GM12892 (cell line): ENCODE measurements around the gene CMTM8.

ENCODE experiments used
- DNase-seq: peaks from one replicate; pipeline ENCODE4 v3.0.0; 2011; ENCODE audit not compliant: insufficient read length
- FAIRE-seq: peaks from 2 replicates; lab custom pipeline; 2011; peaks lifted over from hg19 to GRCh38; lab: Jason Lieb, UNC
- POLR2A ChIP-seq: IDR thresholded peaks from 2 replicates; pipeline ENCODE4 v1.6.1; 2011; ENCODE audit warnings: low read depth, low read length, control low read depth
- POLR2AphosphoS5 ChIP-seq: IDR thresholded peaks from 2 replicates; pipeline ENCODE4 v1.6.1; 2011; ENCODE audit warnings: low read depth, low read length, control low read depth
- TAF1 ChIP-seq: IDR thresholded peaks from 2 replicates; pipeline ENCODE4 v1.6.1; 2011; ENCODE audit warnings: low read depth, mild to moderate bottlenecking, control low read depth, low read length, borderline replicate concordance

Gene CMTM8

DNA sequence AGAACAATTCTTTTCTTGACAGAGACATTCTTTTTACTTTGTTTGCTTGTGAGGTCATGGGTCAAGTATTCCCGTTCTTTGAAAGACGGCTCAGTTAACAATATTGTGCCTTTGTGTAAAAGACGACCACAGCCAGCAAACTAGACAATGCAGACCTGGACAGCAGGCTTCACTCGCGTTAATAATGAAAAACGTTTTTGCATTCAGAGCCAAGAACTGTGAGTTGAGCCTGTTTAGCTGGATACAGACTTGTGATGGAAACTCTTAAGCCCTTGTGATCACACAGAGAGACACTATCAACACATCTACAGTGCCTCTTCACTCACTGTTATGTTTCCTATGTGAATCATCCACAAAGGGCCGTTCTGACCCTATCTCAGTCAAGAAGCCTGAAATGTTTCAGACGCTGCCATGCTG lies 115.9 kb downstream of the CMTM8 start:
- no peak for FAIRE-seq
- TF ChIP-seq POLR2A = no peak
- TF ChIP-seq TAF1 = no peak
- no peak for TF ChIP-seq POLR2AphosphoS5
- DNase-seq = no peak

- no peak for TF ChIP-seq TAF1
- DNase-seq (no peak), FAIRE-seq (no peak)
Observed at GRCh38 chr3:32355751-32356291, 117.3 kb downstream of the CMTM8 start.

DNA sequence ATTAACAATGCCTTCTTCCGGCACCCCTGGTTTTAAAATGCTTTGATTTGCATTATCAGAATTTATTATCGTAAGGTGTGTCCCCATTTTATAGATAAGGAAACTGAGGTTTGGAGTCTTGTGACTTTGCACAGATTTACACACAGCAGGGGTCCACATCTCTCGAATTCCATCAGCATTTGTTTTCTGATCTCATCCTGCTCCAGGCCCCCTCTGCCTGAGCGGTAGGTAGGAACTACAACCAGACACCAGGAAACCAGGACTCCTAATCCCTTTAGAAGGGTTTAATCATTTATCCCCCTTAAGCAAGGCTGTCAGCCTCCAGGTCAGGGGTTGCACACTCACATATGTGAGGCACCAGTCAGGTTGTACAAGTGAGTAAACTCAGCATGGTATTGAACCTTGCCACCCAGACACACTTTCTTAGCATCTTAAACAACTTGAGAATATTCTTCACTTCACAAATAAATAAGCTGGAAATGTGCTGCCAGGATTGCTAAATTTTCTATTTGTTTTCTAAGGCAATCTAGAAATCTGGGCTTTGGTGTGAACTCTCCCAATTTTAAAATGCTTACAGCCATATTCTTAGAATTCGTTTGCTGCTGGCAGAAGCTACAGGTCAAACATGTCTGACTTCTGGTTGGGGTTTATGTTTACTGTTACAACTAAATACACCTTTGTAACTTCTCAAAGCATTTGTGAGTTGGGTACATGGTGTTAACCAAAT lies 121.4 kb downstream of the CMTM8 start:
- DNase-seq (no peak), FAIRE-seq (no peak)
- TF ChIP-seq POLR2A (no peak), TAF1 (no peak), POLR2AphosphoS5 (no peak)

GRCh38 chr3:32360493-32360827 lies 122.0 kb downstream of the CMTM8 start:
- no peak for FAIRE-seq
- DNase-seq = no peak

DNA sequence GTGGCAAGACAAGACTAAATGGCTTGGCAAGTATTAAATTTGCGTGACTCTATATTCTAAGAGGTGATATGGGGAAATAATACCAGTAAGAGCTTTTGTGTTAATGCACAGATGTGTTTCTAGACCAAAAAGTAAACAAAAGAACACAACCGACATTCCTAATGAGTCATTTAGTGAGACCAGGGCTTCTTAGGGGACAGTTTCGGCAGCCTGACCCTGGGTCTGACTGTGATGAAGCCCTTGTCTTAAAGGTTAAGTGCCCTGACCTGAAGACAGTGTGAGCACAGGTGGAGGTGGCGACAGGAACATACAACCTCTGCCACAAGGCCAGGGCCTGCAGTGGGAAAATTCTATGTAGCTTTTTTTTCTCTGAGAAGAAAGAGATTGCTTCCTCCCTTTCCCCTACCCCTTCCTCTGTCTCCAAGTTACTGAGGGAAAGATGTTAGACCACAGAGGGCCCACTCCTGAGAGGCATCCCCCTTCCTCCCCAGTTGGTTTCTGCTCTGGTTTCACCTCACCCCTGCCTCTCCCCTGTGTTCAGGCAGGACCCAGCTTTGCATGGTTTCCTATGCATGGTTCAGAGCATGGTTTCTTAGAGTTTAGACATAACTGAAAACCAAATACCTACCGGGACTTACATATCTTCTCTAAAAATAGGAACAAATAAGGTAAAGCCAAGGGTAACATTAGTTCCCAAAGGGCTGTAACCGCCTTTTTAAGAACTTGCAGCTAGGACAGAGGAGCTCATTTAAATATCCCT lies 128.3 kb downstream of the CMTM8 start:
- TF ChIP-seq POLR2AphosphoS5 = no peak
- TF ChIP-seq POLR2A = no peak
- TF ChIP-seq TAF1 = no peak
- DNase-seq (no peak), FAIRE-seq (peak; percentile 44)

More at GRCh38 chr3:32360493-32360827, 122.0 kb downstream of the CMTM8 start:
- TF ChIP-seq TAF1 (no peak), POLR2AphosphoS5 (no peak), POLR2A (no peak)

DNA sequence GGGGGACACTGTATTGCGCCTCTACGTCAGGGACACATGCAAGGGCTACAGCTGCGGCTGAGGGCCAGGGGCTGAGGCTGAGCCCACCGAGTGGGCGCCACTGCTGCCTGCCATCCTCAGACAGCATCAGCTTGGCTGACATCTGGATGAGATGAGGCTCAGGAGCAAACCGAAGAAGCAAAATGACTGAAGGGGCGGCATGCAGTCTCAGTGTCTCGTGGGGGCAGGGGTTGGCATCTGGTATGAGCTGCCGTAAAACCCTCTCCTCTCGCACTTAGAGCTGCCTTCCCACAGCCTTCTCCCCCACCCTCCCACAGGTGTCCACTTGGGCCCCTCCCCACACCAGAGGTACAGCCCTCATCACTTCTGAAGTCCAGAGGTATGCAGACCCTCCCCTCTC lies 129.0 kb downstream of the CMTM8 start:
- DNase-seq (no peak), FAIRE-seq (no peak)
- TF ChIP-seq POLR2AphosphoS5 = no peak
- TF ChIP-seq POLR2A = no peak
- TF ChIP-seq TAF1 = no peak

DNA sequence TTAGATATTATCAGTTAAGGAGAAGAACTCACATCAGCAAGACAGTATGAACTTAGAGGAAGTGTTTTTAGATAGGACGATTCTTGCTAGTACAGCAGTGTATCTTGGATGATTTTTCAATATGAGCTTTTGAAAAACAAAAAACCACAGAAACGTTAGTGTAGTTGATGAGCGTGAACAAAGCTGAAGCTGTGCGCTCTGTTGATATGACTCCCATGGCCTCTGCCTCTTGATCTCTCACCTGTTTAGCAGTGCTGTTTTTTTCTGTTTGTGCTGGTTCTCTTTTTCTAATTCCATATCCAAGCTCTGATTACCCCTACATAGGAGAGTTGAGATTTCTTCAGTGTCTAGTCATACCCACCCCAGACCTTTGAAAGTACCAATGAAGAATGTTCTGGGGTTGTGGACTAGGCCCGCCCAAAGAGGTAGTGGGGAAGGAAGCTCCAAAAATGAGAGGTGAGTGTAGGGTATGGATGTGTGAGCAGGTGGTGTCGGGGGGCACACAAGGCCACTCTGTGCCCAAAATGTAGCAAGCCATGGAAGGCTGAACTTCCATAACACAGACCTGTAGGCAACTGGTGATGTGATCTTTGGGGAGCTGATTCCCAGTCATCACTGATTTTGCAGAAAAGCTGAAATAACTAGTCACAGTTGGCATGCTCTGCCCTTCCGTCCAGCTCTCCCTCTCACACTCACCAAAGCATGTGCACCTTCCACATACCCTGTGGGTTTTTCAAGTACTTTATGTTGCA lies 133.2 kb downstream of the CMTM8 start:
- TF ChIP-seq TAF1 (no peak), POLR2A (no peak), POLR2AphosphoS5 (no peak)
- DNase-seq (no peak), FAIRE-seq (no peak)

DNA sequence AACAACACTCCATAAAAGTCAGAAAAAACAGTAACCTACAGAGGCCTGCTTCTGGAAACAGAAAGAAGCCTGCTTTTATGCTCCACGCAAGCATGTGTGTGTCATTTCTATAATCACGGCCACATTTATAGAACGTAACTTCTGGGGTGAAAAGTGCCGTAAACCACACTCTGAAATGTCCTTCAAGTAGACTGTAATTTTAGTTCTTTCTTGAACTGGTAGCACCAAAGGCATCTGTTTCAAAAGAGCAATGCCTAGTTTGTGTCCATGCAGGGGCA lies 133.7 kb downstream of the CMTM8 start:
- FAIRE-seq (no peak), DNase-seq (no peak)
- no peak for TF ChIP-seq TAF1
- no peak for TF ChIP-seq POLR2A
- TF ChIP-seq POLR2AphosphoS5 = no peak

- FAIRE-seq (no peak), DNase-seq (no peak)
- TF ChIP-seq TAF1 (no peak), POLR2AphosphoS5 (no peak), POLR2A (no peak)
Observed at GRCh38 chr3:32373276-32373675, 134.8 kb downstream of the CMTM8 start.

GRCh38 chr3:32373844-32374243 lies 135.4 kb downstream of the CMTM8 start:
- FAIRE-seq = no peak
- TF ChIP-seq POLR2AphosphoS5 = no peak
- no peak for TF ChIP-seq TAF1
- TF ChIP-seq POLR2A = no peak

GRCh38 chr3:32374788-32375595 lies 136.5 kb downstream of the CMTM8 start:
- TF ChIP-seq TAF1 (no peak), POLR2A (no peak), POLR2AphosphoS5 (no peak)

More at GRCh38 chr3:32373844-32374243, 135.4 kb downstream of the CMTM8 start:
- DNase-seq = no peak

DNA sequence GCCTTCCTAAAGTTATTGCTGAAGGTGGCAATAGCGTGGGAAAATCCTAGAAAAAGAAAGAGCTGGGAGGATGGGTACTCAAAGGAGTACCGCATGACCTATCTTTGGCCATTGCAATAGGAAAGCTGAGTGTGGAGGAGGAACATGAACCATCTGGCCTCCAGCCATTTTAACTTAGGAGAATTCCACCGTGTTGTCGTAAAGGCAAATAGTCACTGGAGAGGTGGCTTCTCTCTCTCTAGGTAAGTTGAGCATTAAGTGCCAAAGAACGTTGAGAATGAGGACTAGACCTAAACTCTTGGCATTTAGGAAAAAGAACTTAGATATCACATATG lies 137.1 kb downstream of the CMTM8 start:
- TF ChIP-seq POLR2A (no peak), TAF1 (no peak), POLR2AphosphoS5 (no peak)
- FAIRE-seq (no peak), DNase-seq (no peak)

More at GRCh38 chr3:32374788-32375595, 136.5 kb downstream of the CMTM8 start:
- DNase-seq = peak; percentile 14
- peak; percentile 50 for FAIRE-seq
